Measurements from ENCODE around the gene FRMD4B. TPM values are rescaled to one million over a fixed set of nuclear protein-coding genes. Genes with fewer than 3 reads are reported as not detected.
A peak's percentile ranks its signal among the peaks of the same experiment; 100 is the strongest.
"Not testable (repeated sequence)": the region's sequence is repeated elsewhere in the genome, so short reads cannot be mapped to it uniquely, and the experiment has no call there.

The FRMD4B gene
- total RNA-seq, 1 donor from 2014 or later, result 31.3 TPM

- no peak for TF ChIP-seq CTCF (IDR thresholded peaks at IDR 0.05; ENCODE audit: insufficient read depth, low read length, severe bottlenecking)
- FAIRE-seq (no peak), DNase-seq (ENCODE audit: low read depth) (no peak)
- Histone ChIP-seq H3K4me3 (ENCODE audit: low read depth, low read length) (no peak overlapping the region), H3K36me3 (ENCODE audit: control insufficient read depth, insufficient read depth, low read length) (peaks cover 3% of the 10 kb centered on the region), H3K27me3 (ENCODE audit: control insufficient read depth, insufficient read depth, low read length) (no peaks in the 10 kb centered on the region)
Observed at GRCh38 chr3:69283496-69283895, 102.4 kb downstream of the FRMD4B start.

GRCh38 chr3:69282181-69282580, 103.7 kb downstream of the FRMD4B start:
- H3K4me3 ChIP-seq (ENCODE audit: low read depth, low read length), result no peak overlapping the region
- peaks cover 2% of the 10 kb centered on the region for H3K36me3 ChIP-seq (ENCODE audit: control insufficient read depth, insufficient read depth, low read length)
- TF ChIP-seq CTCF (IDR thresholded peaks at IDR 0.05; ENCODE audit: insufficient read depth, low read length, severe bottlenecking), result no peak
- no peak for FAIRE-seq
- no peak for DNase-seq (ENCODE audit: low read depth)
- no peaks in the 10 kb centered on the region for H3K27me3 ChIP-seq (ENCODE audit: control insufficient read depth, insufficient read depth, low read length)

- H3K4me3 ChIP-seq (ENCODE audit: low read depth, low read length), result not testable (repeated sequence)
Observed at GRCh38 chr3:69277403-69277802, 108.5 kb downstream of the FRMD4B start.

GRCh38 chr3:69276884-69277283, 109.0 kb downstream of the FRMD4B start:
- H3K27me3 ChIP-seq (ENCODE audit: control insufficient read depth, insufficient read depth, low read length), result no peaks in the 10 kb centered on the region
- FAIRE-seq (no peak), DNase-seq (ENCODE audit: low read depth) (peak; percentile 74)
- no peak for TF ChIP-seq CTCF (IDR thresholded peaks at IDR 0.05; ENCODE audit: insufficient read depth, low read length, severe bottlenecking)
- H3K36me3 ChIP-seq (ENCODE audit: control insufficient read depth, insufficient read depth, low read length), result peaks cover 2% of the 10 kb centered on the region
- H3K4me3 ChIP-seq (ENCODE audit: low read depth, low read length), result no peak overlapping the region

More at GRCh38 chr3:69277403-69277802, 108.5 kb downstream of the FRMD4B start:
- DNase-seq (ENCODE audit: low read depth); H3K27me3 ChIP-seq (ENCODE audit: control insufficient read depth, insufficient read depth, low read length); H3K36me3 ChIP-seq (ENCODE audit: control insufficient read depth, insufficient read depth, low read length); FAIRE-seq: not testable (repeated sequence)

GRCh38 chr3:69276191-69276590, 109.7 kb downstream of the FRMD4B start:
- H3K4me3 ChIP-seq (ENCODE audit: low read depth, low read length); H3K27me3 ChIP-seq (ENCODE audit: control insufficient read depth, insufficient read depth, low read length); FAIRE-seq; H3K36me3 ChIP-seq (ENCODE audit: control insufficient read depth, insufficient read depth, low read length): not testable (repeated sequence)
- peak; percentile 61 for DNase-seq (ENCODE audit: low read depth)

- Histone ChIP-seq H3K36me3 (ENCODE audit: control insufficient read depth, insufficient read depth, low read length) (no peaks in the 10 kb centered on the region), H3K27me3 (ENCODE audit: control insufficient read depth, insufficient read depth, low read length) (no peaks in the 10 kb centered on the region), H3K4me3 (ENCODE audit: low read depth, low read length) (no peak overlapping the region)
- TF ChIP-seq CTCF (IDR thresholded peaks at IDR 0.05; ENCODE audit: insufficient read depth, low read length, severe bottlenecking), result no peak
- FAIRE-seq (no peak), DNase-seq (ENCODE audit: low read depth) (peak; percentile 94)
Observed at GRCh38 chr3:69273896-69274295, 112.0 kb downstream of the FRMD4B start.

- no peak for TF ChIP-seq CTCF (IDR thresholded peaks at IDR 0.05; ENCODE audit: insufficient read depth, low read length, severe bottlenecking)
- FAIRE-seq (no peak), DNase-seq (ENCODE audit: low read depth) (no peak)
- Histone ChIP-seq H3K4me3 (ENCODE audit: low read depth, low read length) (no peak overlapping the region), H3K27me3 (ENCODE audit: control insufficient read depth, insufficient read depth, low read length) (no peaks in the 10 kb centered on the region), H3K36me3 (ENCODE audit: control insufficient read depth, insufficient read depth, low read length) (no peaks in the 10 kb centered on the region)
Observed at GRCh38 chr3:69272556-69272955, 113.3 kb downstream of the FRMD4B start.

Measured in bronchial epithelial cell (primary cell).